ENCODE measurements around the gene GPATCH4. TPM values are rescaled to one million over a fixed set of nuclear protein-coding genes. Genes with fewer than 3 reads are reported as not detected.
"Not testable (repeated sequence)": the region's sequence is repeated elsewhere in the genome, so short reads cannot be mapped to it uniquely, and the experiment has no call there.

GPATCH4 gene
- total RNA-seq, 2 experiments from 2014 or later = 33.3 to 51.6 TPM

GRCh38 chr1:156608981-156609380 lies 7.7 kb upstream of the GPATCH4 start:
- BruUV-seq (replicated peaks) = no TSS peak
- no peaks in the 10 kb centered on the region for H3K9me2 ChIP-seq (ENCODE audit: insufficient read depth, low read length)
- no peak overlapping the region for H2AFZ ChIP-seq (ENCODE audit: low read length)
- intact Hi-C loops (cut with micrococcal nuclease; ENCODE audit: unreplicated experiment) = loop anchor here (1.0 to 2.0 kb wide), 5 partner anchors 25 to 224 kb away; no protein-coding TSS in a partner anchor
- no peaks in the 10 kb centered on the region for H4K20me1 ChIP-seq (ENCODE audit: insufficient read depth, low read length)
- H3K4me2 ChIP-seq (ENCODE audit: low read length) = peak overlapping the region; percentile 19
- ChIA-PET POLR2A (interaction anchor here (0.9 kb wide), 2 partner anchors 18 to 163 kb away, joined by 3 read pairs; partner anchors contain the start of gene NAXE), CTCF (ENCODE audit: unreplicated experiment) (interaction anchor here (1.0 kb wide), 2 partner anchors 10 to 11 kb away, joined by 3 to 4 read pairs; no protein-coding TSS in a partner anchor)
- peaks cover 24% of the 10 kb centered on the region for H3K4me1 ChIP-seq (ENCODE audit: insufficient read depth, low read length, poor library complexity, severe bottlenecking)
- H3K79me2 ChIP-seq (ENCODE audit: insufficient read depth, low read depth, low read length) = no peaks in the 10 kb centered on the region
- TF ChIP-seq EZH2phosphoT487 (IDR thresholded peaks at IDR 0.05; ENCODE audit: borderline replicate concordance, low read depth, low read length) (no peak), CTCF (conservative IDR thresholded peaks at IDR 0.05; ENCODE audit: low read length) (peak; percentile 92)
- H3K27ac ChIP-seq (ENCODE audit: low read depth, low read length, poor library complexity, severe bottlenecking) = no peak overlapping the region
- no peak overlapping the region for H3K4me3 ChIP-seq (ENCODE audit: low read depth, low read length, poor library complexity, severe bottlenecking)
- H3K9me3 ChIP-seq (ENCODE audit: low read length) = no peaks in the 10 kb centered on the region
- peak; percentile 78 for DNase-seq (ENCODE audit: low spot score)
- no peaks in the 10 kb centered on the region for H3K36me3 ChIP-seq (ENCODE audit: insufficient read depth, low read length)

GRCh38 chr1:156608036-156608674 lies 6.9 kb upstream of the GPATCH4 start:
- CTCF ChIA-PET (ENCODE audit: unreplicated experiment) = interaction anchor here (1.0 kb wide), 3 partner anchors 9 to 17 kb away, joined by 3 to 4 read pairs (median 3); no protein-coding TSS in a partner anchor
- Histone ChIP-seq H3K4me2 (ENCODE audit: low read length) (peak overlapping the region; percentile 19), H3K27ac (ENCODE audit: low read depth, low read length, poor library complexity, severe bottlenecking) (no peak overlapping the region)

GRCh38 chr1:156607344-156607743 lies 6.1 kb upstream of the GPATCH4 start:
- intact Hi-C loops (cut with micrococcal nuclease; ENCODE audit: unreplicated experiment); H3K9me2 ChIP-seq (ENCODE audit: insufficient read depth, low read length); H3K9me3 ChIP-seq (ENCODE audit: low read length); POLR2A ChIA-PET; H2AFZ ChIP-seq (ENCODE audit: low read length); H3K79me2 ChIP-seq (ENCODE audit: insufficient read depth, low read depth, low read length); H4K20me1 ChIP-seq (ENCODE audit: insufficient read depth, low read length); BruUV-seq (replicated peaks); H3K27ac ChIP-seq (ENCODE audit: low read depth, low read length, poor library complexity, severe bottlenecking); H3K36me3 ChIP-seq (ENCODE audit: insufficient read depth, low read length); H3K4me3 ChIP-seq (ENCODE audit: low read depth, low read length, poor library complexity, severe bottlenecking); CTCF ChIA-PET (ENCODE audit: unreplicated experiment): not testable (repeated sequence)
- peak; percentile 37 for DNase-seq (ENCODE audit: low spot score)
- Histone ChIP-seq H3K4me2 (ENCODE audit: low read length) (peak overlapping the region; percentile 10; the same call in 1 of the 2 replicates), H3K4me1 (ENCODE audit: insufficient read depth, low read length, poor library complexity, severe bottlenecking) (peaks cover 33% of the 10 kb centered on the region)

More at GRCh38 chr1:156608036-156608674, 6.9 kb upstream of the GPATCH4 start:
- peaks cover 25% of the 10 kb centered on the region for H3K4me1 ChIP-seq (ENCODE audit: insufficient read depth, low read length, poor library complexity, severe bottlenecking)
- H3K9me3 ChIP-seq (ENCODE audit: low read length) = no peaks in the 10 kb centered on the region
- no peak overlapping the region for H3K4me3 ChIP-seq (ENCODE audit: low read depth, low read length, poor library complexity, severe bottlenecking)
- no TSS peak for BruUV-seq (replicated peaks)
- TF ChIP-seq CTCF (conservative IDR thresholded peaks at IDR 0.05; ENCODE audit: low read length) = peak; percentile 91
- no peak for TF ChIP-seq EZH2phosphoT487 (IDR thresholded peaks at IDR 0.05; ENCODE audit: borderline replicate concordance, low read depth, low read length)
- no peaks in the 10 kb centered on the region for H3K9me2 ChIP-seq (ENCODE audit: insufficient read depth, low read length)
- H2AFZ ChIP-seq (ENCODE audit: low read length) = no peak overlapping the region
- no peaks in the 10 kb centered on the region for H3K79me2 ChIP-seq (ENCODE audit: insufficient read depth, low read depth, low read length)
- no peaks in the 10 kb centered on the region for H4K20me1 ChIP-seq (ENCODE audit: insufficient read depth, low read length)
- POLR2A ChIA-PET = interaction anchor here (0.9 kb wide), 2 partner anchors 17 to 162 kb away, joined by 3 read pairs; partner anchors contain the start of gene NAXE
- H3K36me3 ChIP-seq (ENCODE audit: insufficient read depth, low read length) = no peaks in the 10 kb centered on the region
- intact Hi-C loops (cut with micrococcal nuclease; ENCODE audit: unreplicated experiment) = loop anchor here (1.0 to 2.0 kb wide), 5 partner anchors 24 to 223 kb away; no protein-coding TSS in a partner anchor
- DNase-seq (ENCODE audit: low spot score) = peak; percentile 87
